Skin of body (tissue), 2 donors: Measurements from ENCODE around the gene USH1C. TPM values are rescaled to one million over a fixed set of nuclear protein-coding genes. Genes with fewer than 3 reads are reported as not detected.

Experiments
- DNase-seq: peaks from one replicate; lab custom pipeline; 2025; lab: John Stamatoyannopoulos, UW
- total RNA-seq: library from RNA; depleted of rRNA; stranded (reverse); fragments of >200 nt; gene quantifications from one replicate; pipeline ENCODE4 v1.2.3, GENCODE V29; 2014

Gene USH1C
- total RNA-seq, 1 donor from 2014 or later: 0.10 TPM

DNA sequence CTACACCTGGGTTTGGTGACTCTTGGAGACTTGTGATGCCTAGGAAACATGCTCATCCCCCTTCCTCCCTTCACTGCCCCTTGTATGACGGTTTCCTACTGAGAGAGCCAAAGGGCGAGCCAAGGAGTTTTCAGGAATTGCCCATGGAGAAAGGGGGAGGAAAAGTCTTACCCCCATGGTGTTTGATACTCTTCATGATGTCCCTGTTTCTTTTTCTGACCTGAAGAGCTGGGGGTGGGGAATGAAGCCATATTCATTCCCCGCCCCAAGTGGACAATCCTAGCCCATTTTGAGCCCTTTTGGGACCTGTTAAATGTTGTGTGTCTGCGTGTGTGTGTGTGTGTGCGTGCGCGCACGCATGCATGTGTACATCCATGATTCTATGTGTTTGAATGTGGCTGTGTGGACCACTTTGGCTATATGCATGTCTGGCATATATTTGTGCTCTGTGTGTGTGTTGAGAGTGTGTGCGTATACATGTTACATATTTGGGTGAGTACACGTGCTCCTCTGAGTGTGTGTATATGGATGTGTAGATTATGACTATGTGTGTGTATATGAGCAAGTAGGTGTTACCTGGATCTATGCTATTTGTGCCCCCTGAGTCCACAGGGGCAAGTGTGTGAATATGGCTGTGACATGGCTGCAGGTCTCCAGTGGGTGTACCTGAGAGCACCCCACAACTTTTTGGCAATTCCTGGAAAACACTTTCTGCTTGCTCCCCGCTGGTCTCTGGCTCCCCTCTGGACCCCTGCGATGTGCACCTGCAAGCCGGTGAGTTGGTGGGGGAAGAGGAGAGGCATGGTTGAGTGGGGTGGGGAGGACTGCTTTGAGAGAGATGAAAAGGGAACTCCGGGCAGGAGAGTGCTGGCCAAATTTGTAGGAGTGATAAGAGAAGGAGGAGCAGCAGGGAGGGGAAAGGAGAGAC is 27.5 kb upstream of the USH1C start:
- no peak for DNase-seq

DNA sequence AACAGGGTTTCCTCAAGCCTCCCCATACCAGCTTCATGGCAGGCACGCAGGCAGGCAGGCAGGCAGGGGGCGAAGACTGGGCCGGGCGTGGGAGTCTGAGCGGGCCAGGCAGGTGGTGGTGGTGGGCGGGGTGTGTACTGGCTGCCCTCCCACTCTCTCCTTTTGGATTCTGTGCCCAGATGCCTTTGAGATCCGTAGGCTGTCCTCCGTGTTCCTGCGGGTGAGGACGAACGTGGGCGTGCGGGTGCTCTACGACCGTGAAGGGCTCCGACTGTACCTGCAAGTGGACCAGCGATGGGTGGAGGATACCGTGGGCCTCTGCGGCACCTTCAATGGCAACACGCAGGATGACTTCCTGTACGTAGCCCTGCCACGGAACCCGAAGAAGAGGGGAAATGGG is 25.8 kb upstream of the USH1C start:
- no peak for DNase-seq

DNA sequence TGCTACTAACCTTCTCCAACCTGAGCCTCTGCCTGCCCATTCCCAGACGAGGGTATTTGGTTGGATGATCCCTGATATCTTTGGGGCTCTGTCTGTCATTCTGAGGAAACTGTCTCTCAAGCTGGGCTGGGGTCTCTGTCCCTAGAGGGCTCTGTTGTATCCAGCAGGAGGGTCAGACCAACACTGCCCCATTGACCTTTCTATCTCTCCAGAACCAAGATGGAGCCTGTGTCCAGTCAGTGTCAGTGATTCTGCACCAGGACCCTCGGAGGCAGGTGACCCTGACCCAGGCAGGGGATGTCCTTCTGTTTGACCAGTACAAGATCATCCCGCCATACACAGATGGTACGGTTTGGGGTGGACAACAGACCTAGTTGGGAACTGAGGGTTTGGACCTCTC is 24.7 kb upstream of the USH1C start:
- DNase-seq: no peak

DNA sequence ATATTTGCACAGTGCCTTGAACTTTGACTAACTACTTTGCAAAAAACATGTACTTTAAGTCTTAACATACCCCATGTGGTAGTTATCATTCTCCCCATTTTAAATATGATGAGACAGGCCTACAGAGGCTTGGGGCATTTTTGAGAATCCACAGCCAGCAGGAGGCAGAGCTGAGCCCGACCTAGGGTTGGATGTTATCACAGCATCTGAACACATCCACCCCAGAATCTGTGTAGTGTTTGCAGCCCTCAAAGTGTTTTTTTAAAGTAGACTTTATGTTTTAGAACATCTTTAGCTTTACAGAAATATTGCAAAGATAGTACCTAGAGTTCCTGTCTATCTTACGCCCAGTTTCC is 20.4 kb upstream of the USH1C start:
- no peak for DNase-seq

DNA sequence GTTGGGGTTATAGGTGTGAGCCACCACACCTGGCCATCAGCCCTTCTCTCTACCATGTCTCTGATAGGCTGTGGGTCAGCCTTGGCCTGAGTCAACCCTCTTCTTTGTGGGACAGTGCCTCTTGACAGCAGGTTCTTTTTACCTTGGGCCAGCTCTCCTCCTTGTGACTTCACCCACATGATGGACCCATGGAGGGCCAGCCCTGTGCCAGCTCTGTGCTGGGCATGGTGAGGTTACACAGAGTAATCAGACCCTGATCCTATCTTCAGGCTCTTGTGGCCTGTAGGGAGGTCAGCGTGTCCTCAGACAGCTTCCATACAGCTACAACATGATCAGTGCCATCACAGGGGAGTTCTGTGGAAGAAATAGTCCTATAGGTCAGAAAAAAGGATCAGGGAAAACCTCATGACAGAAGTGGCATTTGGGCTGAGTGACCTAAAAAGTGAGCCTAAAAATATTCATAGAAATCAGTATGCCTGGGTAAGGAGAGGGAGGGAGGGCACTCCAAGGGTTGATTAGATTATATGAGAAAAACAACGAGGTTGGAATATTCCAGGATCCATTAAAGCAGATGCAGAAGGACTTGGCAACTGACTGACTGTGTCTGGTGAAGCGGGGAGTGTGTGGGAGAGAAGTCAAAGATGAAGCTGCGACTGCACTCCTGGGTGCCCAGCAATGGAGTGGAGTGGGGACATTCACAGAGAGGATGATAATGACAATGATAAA is 19.9 kb upstream of the USH1C start:
- DNase-seq: no peak

DNA sequence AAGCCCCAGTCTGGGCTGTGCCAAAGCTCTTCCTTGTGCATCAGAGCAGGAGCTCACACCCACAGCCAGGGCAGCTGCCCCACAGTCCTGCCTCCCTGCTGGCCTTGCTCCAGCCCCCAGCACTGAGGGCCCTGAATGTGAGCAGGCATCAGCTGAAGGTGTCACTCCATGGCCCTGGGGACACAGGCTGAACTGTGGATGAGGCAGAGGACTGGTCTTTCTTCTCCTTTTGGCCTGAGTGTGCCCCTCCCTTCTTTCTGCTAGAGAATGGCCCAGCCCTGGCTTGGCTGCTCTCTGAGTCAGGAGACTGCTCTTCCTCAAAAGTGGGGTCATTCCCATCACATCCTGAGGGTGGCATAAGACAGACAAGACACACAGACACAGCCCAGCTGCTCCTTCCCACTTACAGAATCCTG is 19.0 kb upstream of the USH1C start:
- DNase-seq: no peak

DNA sequence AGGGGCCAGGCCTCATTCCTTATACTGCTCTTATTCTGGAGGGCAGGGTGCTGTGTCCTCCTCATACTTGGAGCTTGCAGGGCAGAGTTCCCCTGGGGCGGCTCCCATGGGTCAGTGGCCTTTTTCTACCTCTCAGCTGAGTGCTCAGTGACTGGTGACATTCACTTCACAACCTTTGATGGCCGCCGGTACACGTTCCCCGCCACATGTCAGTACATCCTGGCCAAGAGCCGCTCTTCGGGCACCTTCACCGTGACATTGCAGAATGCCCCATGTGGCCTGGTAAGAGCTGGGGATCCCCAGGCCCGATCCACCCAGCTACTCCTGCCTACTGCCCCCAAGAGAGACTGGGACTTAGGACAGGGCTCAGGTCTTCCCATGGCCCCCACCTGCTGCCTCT is 17.3 kb upstream of the USH1C start:
- no peak for DNase-seq

DNA sequence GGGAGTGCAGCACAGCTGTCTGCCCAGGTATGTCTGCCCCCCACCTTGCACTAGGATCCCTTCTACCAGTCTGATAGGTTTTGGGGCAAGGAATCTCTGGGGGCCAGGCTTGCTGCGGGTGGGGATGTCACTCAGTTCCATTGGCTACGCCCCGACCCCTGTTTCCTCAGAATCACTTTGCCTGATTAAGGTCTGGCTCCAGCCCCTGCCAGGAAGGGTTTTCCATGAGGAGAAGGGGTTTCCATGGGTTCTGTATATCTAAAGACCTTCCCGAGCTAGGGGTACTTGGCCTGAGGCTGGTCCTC is 16.8 kb upstream of the USH1C start:
- DNase-seq: no peak

DNA sequence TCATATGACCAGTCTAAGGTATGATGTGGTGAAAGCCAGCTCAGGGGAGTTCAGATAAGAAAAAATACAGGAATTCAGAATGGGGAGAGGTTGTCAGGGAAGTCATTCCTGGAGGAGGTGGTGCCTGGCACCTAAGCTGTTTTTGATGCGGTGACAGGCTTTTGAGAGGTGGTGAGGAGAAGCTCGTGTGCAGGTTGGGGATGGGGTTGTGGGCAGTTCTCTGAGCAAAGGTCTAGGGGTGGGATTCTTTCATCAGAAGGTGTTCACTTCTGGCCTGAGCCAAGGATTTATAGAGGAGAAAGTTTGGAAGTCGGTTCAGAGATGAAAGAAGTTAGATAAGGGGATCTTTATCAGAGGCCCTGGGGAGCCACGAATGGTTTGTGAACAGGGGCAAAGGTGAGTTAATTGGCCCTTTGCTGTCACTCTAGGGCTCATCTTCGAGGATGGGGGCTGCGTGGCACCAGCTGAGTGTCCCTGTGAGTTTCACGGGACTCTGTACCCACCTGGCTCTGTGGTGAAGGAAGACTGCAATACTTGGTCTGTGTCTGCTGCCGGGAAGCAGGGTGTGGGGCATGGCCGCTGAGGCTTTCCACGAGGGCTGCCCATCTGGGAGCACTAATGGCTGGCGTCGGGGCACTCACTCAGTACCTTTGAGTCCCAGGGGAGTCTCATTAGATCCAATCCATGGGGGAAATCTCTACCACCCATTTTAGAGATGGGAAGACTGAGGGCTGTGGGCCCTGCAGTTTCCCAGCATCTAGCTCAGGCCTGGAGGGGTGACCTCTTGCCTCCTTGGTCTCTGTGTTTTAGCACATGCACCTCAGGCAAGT is 16.3 kb upstream of the USH1C start:
- DNase-seq: no peak

DNA sequence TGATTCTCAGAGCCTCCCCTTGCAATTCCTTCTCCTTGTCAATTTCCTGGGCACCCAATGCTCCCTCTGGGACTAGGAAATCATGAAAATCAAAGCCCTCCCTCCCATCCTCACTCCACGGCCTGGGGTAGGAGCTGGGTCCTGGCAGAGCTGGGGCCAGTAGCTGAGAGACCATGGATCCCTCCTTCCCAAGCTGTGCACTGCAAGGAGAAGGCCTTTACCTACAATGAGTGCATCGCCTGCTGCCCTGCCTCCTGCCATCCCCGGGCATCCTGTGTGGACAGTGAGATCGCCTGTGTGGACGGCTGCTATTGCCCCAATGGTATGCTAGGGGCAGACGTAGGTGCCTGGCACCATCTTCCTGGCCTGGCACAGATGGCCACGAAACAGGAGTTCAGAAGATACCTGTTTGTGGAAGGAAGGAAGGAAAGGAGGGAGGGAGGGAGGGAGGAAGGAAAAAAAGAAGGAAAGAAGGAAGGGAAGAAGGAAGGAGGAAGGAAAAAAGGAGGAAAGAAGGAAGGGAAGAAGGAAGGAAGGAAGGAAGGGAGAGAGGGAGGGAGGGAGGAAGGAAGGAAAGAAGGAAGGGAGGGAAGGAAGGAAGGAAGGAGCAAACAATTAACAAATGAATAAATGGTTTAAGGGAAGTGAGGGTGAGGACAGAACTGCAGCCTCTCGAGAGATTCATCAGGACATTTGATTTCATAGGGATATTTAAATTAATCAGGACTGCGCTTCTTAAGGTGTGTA is 15.3 kb upstream of the USH1C start:
- DNase-seq: no peak

DNA sequence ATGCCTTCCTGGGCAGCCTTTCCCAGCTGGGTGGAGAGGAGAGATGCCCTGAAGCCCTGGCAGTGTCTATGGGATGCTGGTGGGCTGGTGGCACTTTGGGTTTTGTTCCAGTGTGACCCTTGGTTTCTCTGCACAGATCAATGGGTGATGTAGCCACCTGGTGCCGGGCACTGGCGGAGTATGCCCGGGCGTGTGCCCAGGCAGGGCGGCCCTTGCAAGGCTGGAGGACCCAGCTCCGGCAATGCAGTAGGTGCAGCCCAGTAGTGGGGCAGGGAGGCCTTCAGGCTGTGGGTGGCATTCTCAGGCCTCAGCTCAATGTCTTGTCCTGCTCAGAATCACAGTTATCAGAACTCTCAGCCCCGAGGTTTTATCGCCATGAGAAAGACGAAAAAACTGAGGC is 14.7 kb upstream of the USH1C start:
- DNase-seq: no peak

DNA sequence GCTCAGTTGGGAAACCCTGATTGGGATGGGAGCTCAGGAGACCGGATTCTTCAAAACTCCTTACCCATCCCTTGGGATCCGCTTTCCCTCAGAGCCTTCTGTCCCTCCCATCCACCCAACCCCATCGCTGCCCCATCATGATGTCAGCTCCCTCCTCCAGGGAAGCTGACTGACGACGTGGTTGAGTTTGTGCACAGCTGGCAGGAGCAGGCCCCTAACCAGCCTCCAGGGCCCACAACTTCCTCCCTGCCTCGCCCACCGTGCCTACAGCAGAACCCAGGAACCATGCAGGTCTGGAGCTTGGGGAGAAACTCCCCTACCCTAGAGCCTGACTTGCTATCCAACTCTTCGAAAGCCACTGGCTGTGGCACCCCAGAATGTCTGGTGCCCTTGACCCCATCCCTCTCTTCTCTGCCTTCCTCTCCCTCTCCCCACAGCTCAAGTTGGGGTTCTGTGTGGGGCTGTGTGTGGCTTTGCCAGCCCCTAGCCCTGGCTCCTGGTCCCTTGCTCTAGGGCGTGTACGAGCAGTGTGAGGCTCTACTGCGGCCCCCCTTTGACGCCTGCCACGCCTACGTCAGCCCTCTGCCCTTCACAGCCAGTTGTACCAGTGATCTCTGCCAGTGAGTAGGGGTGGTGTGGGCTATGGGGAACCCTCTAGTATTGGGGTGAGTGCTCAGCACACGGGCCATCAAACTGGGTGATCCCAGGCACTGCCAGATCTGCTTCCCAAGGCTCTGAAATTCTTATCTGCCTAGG is 14.0 kb upstream of the USH1C start:
- DNase-seq: no peak

DNA sequence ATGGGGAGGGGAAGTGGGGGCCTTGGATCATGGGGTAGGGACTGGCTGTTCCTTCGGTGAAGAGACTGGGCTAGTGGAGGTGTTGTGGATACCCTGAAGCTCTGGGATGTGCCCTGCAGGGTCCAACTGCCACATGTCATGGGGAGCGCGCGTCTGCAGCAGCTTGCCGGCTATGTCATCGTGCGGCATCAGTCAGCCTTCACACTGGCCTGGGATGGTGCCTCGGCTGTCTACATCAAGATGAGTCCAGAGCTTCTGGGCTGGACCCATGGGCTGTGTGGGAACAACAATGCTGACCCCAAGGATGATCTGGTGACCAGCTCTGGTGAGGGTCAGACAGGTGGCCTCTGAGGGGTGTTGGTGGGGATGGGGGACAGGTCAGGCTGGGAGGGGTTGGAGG is 12.8 kb upstream of the USH1C start:
- no peak for DNase-seq

DNA sequence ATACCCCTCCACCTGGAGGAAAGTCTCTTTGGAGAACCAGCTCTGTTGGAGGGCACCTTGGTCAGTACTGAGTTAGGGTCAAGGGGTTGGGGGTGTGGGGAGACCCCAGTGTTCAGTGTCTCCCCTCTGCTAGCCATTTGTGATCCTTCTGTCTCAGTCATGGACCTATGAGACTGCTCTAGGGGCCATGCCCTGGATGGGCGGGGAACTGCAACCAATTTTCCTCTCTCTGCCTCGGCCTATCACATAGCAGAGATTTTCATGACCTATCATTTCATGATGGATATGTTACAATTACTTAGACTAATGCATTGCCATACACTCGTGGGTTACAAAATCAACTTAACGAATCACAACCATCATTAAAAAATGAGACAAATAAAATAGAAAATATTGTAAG is 10.3 kb upstream of the USH1C start:
- DNase-seq: no peak

DNA sequence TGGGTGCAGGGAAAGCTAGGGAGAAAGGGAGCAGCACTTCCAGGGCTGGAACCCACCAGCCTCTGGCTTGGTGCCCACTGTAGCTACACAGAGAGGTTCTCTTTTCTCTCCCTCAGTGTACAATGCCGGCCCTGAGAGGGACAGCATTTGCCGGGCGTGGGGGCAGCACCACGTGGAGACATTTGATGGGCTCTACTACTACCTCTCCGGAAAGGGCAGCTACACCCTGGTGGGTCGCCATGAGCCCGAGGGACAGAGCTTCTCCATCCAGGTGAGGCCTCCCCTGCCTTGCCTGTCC is 9.0 kb upstream of the USH1C start:
- DNase-seq: no peak

DNA sequence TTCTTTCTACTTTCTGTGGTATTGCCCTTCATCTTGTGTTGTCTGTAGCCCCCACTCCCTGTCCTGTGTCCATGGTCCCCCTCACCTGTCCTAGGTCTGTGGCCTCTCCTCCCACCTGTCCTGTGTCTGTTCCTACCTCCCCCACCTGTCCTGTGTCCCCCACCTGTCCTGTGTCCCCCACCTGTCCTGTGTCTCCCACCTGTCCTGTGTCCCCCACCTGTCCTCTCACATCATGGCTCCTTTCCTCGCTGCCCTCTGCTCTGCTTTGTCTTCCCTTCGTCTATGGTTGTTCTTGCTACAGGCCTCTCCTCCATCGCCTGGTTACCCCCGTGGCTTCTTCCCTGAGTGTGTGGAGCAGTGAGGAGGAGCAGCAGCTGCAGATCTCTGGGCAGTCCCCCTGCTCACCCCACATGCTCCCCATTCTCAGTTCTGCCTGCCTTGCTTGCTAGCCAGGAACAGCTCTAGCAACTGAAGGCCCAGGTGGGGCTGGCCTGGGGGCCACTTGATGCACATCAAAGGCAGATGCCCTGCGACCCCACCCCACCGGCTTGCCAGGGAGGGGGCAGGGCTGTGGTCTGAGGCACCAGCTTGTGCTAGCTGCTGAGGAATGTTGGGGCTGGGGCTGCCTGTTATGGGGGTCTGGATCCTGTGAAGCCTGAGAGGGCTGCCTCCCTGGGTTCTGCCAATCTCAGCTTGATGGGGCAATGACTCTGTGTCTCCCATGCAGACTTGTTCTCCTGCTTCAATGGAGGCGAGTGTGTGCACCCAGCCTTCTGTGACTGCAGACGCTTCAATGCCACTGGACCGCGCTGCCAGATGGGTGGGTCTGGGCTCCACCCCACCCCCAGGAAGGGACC is 8.4 kb upstream of the USH1C start:
- no peak for DNase-seq

DNA sequence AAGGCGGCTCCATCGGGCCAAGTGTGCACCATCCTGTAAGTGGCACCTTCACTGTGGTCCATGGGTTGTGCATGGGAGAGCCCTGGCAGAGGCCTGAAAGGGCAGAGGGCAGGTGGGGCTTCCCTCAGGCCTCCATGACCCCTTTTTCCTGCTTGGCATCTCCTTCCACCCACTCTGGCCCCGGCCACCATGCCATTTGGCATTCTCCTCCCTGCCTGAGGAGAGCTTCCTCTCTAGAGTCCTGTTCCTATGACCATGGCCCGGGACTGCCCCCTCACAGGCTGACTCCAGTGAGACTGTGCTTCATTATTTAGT is 7.8 kb upstream of the USH1C start:
- no peak for DNase-seq

DNA sequence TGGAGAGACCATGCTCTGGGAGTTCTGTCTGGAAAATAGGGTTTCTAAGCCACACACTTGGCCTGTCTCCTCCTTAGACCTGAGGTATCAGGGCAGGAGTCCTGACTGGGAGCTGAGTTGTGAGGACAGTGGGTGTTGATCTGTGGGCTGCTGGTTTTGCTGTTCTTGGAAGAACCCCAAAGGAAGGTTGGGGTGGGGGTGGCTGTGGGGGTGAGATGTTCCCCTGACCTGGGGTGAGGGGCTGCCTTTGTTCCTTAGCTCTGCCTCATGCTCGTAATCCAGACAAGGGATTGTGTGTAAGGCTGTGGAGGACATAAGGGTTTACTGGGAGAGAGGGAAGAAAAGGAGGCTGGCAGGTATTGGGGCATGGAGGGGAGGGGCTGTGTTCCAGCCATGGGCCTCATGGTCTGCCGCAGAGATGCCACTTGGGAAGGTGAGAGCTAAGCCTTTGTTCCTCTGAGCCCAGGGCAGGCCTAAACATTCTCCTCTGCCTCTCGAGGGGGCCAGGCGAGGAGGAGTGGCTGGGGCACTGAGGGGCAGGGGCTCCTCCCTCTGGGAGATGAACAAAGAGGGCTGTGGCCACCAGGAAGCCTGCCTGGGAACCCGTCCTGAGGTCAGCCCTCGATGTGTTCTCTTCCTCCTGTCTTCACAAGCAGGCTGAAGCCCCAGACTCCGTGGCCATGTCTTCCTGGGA is 7.3 kb upstream of the USH1C start:
- no peak for DNase-seq

DNA sequence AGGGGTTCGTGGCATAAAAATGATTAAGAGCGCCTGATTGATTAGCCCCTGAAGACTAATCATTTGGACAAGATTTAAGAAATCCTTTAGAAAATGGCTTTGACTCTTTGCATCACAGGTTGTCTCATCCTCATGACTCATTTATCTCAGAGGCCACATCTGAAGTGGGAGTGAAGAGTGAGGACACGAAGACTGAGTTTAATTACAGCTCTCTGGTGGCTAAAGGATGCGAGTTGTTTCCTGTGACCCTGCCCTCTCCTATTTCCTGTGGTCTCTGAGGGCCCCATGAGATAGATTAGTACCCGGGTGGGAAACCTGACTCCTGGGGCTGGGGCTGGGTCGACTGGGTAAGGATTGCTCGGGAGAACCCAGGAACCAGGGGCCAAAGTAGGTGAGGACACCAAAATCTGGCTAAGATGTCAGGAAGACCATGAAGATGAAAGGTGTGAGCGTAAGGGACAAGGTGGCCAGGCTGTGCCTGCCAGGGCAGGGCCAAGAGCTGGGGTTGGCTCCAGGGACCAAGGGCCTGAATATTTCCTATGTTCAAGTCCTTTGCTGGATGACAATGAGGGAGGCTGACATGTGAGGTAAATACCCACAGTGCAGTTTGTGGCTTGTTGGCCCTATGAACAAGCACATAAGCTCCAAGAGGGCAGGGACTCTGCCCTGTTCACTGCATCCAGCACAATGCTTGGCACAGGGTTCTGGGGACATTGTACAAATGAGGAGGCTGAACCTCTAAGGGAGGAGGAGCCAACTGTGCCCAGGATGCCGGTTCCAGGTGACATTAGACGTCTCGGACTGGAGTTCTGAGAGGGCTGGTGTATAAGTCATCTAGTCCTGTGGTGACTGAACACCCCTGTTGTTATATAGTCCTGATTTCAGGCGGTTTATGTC is 6.5 kb upstream of the USH1C start:
- no peak for DNase-seq
